GM12878 (cell line): ENCODE measurements around the gene ENDOG.
"Not testable (repeated sequence)": the region's sequence is repeated elsewhere in the genome, so short reads cannot be mapped to it uniquely, and the experiment has no call there.

Source experiments
- E2F4 ChIP-seq: IDR thresholded peaks from 2 replicates; pipeline ENCODE4 v1.6.1; 2012; ENCODE audit warnings: low read depth, low read length, improper control_type of control experiment
- PML ChIP-seq: IDR thresholded peaks from 2 replicates; pipeline ENCODE4 v1.6.1; 2012; ENCODE audit warnings: low read length, inconsistent platforms
- ZBTB4 ChIP-seq: fragments of 450-650 bp; formaldehyde crosslinking; IDR thresholded peaks from 2 replicates; pipeline ENCODE4 v1.4.0; 2022; ENCODE audit warnings: mild to moderate bottlenecking, moderate library complexity

DNA sequence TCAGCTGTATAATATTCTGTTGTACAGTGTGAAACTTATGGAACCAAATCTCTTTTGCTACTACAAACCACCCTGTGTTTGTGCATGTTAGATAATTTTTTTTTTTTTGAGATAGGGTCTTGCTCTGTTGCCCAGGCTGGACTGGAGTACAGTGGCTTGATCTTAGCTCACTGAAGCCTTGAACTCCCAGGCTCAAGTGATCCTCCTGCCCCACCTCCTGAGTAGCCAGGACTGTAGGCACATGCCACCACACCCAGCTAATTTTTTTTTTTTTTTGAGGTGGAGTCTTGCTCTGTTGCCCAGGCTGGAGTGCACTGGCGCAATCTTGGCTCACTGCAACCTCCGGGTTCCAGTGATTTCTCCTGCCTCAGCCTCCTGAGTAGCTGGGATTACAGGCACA, 23.3 kb upstream of the ENDOG start:
- not testable (repeated sequence) for TF ChIP-seq E2F4; PML; ZBTB4 (CRISPR knock-in tag)
